Right lobe of liver (tissue), 4 donors: ENCODE data around the gene MDFIC.

Source experiments
- CTCF ChIP-seq, 4 donors: fragments of 200-600 bp in 3 of 4; fragments of 450-650 bp in 1 of 4; IDR thresholded peaks; one replicate each; pipeline versions ENCODE4 v1.5.1 to v1.8.0; 2016 to 2022; ENCODE audit warnings: antibody characterized with exemption in 4 of 4, mild to moderate bottlenecking in 2 of 4
- POLR2A ChIP-seq: fragments of 450-650 bp; IDR thresholded peaks from one replicate; pipeline ENCODE4 v1.6.1; 2017; ENCODE audit warnings: antibody characterized with exemption, mild to moderate bottlenecking
- donor health status: DM: no; HTN: no; CAD: no.
- donor health status: DM: no; HTN: no; CAD: no.
- donor health status: DM: no; HTN: yes; CAD: no.

GRCh38 chr7:115010441-115010820 lies 88.5 kb downstream of the MDFIC start:
- TF ChIP-seq CTCF (IDR thresholded peaks at IDR 0.05) (no peak), POLR2A (no peak)
